NCI-H1694 treated with DMSO at 0.1 percent for 48 hours (cell line): ENCODE results near the gene SPINK13.
"Not testable (repeated sequence)": the region's sequence is repeated elsewhere in the genome, so short reads cannot be mapped to it uniquely, and the experiment has no call there.

Experiments used
- DNase-seq: peaks from one replicate; lab custom pipeline; 2025; lab: John Stamatoyannopoulos, UW

Gene SPINK13, protein sequence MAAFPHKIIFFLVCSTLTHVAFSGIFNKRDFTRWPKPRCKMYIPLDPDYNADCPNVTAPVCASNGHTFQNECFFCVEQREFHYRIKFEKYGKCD

DNA sequence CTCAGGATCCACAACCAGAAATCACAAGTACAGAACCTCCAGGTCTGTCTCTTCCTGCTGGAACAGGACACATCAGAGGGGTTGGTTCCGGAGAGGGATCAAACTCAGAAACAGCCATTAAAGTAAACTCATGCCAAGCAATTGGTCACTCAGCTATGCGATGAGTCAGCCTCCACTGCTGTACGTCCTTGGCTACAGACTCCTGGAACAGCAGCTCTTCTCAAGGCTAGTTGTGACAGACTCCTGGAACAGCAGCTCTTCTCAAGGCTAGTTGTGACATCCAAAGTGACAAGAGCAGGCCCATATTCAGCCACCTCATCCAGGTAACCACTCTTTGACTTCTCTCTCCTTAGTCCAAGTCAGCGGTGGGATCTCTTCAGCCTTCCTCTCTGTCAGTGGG lies at the start of gene SPINK13:
SPINK13 (plus strand) TSS at position 229 of the 400 bp plus-strand sequence. CDS start 1,279 bp downstream, outside the sequence.
- no peak for DNase-seq

DNA sequence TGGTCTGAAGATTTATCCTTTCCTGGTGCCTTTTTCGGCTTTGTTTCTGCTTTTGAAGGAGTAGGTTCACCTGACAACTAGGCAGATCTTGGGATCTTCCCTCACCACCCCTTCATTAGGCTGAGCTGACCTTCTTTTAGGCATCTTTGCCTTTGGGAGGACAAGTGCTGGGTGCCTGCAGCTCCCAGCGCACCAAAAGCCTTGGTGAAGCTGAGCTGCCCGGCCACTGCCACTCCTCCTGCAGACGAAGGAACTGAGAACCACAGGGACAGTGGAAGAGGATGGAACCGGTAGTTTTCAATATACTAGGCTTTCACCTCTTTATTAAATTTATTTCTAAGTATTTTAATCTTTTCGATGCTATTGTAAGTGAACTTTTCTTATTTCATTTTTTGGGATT lies 47.1 kb upstream of the SPINK13 start:
- DNase-seq: no peak

DNA sequence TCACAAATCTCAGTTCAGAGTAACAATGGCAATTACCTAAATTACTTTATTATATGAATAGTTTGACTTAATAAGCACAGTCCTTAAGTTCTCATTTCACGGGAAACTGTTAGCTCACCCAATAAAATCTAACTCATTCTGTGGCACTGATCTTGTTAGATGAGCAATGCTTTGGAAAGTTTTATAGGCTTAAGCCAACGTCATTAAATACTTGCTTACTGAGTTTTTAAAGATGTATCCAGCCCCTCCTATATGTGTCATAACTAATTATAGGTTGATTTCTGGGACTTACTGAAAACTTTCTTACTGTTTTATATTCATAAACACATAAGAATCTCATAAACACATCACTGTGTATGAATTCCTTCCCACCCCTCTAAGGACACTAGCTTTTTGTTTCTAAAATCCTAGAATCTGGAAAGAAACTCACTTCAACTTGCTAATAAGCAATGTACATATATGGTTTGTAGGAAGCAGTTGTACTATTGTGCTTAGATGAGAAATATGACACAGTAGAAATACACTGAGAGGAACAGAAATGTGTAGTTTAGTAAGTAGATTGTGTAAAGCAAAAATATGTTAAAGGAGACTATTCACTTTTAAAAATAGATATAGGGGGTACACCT lies 44.4 kb upstream of the SPINK13 start:
- DNase-seq: no peak

DNA sequence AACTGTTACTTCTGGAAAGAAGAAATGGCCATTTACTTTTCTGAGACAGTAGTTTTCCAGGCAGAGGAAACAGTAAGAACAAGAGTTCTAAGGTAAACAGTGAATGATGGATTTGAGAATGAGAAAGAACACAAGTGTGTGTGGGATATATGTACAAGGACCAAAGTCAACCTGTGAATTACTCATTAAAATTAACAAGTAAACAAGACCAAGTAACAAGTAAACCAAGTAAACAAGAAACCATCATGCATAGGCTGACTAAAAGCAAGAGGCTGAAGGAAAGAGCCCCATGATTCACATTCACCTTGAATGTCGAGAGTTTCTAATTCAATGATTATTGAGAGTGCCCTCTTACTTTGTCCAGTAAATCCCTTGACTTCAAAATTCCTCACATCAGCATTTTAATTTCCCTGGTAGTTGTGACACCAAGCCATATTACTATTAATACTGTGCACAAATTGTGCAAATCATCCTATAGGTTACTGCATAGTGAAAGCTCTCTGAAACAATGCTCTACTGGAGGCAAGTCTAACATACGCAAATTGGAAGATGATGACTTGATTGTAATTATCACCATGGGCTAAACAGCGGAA lies 40.1 kb upstream of the SPINK13 start:
- DNase-seq: no peak

DNA sequence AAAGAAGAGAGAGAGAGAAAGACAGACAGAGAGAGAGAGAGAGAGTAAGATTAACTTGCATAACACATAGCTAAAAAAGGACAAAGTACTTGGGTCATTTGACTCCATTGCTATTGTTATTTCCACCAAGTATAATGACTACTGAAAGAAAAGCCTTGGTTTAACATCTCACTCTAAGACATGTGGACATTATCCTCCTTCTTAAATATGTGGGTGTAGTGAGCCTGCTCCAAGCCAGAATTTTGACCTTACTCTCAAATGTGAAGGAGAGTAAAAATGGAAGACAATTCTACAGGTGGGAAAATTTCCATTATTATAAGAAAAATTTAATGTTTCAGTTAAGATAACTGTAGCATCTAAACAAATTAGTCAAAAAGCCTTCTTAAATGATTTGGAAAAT lies 38.8 kb upstream of the SPINK13 start:
- DNase-seq: no peak

DNA sequence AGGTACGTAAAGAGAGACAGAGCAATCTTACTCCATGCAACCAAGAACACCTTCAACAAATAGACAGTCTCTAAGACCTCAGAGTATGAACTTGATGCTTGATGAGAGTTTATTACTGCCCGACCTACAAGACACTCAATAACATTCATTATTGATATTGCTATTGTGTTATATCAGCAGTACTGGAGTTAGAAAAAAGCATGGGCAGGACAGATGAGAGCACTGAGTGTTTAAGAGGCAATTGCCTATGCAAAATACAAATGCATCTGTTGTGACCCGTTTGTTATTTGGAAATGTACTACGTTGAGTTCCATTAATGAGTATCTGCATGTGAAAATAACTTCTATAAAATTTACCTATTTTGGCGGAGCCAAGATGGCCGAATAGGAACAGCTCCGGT lies 38.4 kb upstream of the SPINK13 start:
- DNase-seq: no peak

DNA sequence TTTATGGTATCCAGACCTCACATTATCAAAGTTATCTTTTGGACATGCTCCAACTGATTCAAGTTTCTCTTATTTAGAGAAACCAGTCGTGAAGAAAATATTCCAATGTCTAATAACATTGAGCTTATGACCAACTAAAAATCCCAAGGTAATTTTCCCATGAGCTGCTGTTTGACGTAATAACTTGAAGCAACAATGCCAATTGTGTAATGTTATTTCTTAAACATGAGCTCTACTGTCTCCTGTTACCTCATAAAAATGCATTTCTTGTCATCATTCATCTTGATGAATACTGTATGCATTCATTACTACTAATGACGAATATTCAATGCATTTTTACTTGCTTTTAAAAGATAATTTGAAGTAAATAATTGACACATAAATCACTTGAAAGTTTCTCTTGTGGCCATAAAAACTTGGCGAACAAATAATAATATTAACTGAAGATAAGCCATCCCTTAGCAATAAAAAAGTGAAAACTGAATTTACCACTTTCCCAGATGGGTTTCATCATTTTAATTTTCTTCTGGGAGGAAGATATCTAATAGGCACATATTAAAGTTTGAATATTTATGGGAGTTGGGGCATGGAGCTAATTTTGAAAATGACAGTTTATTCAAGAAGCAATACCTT lies 30.7 kb upstream of the SPINK13 start:
- DNase-seq: no peak

DNA sequence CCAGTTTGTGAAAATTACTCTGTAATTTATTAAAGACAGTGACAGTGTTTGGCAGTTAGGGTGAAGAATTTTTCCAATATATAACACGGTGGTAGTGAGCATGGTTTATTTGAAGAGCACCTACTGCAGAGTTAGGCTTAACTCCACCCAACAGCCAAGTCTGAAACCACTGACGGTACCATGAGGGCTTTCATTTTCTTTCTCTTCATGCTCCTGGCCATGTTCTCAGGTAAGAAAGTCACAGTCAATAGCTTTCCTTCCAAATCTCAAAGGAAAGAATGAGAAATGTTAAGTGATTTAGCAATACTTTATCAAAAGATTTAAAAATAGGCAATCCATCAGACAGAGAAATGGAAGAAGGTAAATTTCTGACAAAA lies 30.2 kb upstream of the SPINK13 start, which contains the start of gene MARCOL:
MARCOL (plus strand) TSS at position 108 of the 377 bp plus-strand sequence; CDS start at position 181, 73 bp downstream.
- no peak for DNase-seq

DNA sequence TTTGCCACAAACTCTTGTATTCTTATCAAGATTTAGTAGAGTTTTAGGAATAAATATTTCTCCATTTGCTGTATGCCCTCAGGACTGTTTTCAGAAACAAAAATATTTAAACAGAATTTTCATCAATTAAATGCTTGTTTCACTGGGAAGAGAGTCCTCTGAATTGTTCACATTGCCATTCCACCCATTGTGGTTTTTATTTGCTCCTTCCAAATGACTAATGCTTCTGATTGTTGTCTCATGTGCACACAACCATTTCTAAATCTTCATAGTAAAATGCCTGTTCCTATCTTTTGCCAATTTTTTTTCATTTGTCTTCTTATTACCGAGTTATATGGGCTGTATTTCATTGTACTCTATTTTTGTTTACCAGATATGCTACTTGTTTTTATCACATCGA lies 19.7 kb upstream of the SPINK13 start:
- DNase-seq: no peak

DNA sequence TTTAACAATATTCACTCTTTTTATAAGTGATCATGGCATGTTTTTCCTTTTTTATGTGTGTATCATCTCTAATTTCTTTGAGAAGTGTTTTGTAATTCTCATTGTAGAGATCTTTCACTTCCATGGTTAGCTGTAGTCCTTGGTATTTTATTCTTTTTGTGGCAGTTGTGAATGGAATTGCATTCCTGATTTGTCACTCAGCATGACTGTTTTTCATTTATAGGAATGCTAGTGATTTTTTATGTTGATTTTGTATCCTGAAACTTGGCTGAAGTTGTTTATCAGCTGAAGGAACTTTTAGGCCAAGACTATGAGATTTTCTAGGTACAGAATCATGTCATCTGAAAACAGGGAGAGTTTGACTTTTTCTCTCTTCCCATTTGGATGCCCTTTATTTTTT lies 13.1 kb upstream of the SPINK13 start:
- DNase-seq: no peak

DNA sequence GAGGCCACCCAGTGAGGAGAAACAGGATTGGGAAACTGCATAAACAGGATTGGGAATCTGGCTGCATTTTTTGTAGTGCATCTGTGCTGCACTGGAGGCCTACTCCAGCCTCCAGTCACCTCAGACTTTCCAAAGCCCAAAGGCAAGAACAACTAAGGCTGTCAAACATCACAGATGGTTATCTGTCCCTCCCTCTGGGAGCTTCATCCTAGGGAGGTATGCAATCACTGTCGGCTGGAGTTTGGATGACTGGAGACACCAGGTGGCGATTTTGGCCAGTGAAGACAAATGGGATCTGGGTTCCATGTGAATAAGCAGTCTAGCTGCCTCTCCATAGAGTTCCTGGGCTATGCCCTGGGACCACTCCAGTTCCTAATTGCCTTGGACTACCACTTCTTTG lies 9.3 kb upstream of the SPINK13 start:
- no peak for DNase-seq

DNA sequence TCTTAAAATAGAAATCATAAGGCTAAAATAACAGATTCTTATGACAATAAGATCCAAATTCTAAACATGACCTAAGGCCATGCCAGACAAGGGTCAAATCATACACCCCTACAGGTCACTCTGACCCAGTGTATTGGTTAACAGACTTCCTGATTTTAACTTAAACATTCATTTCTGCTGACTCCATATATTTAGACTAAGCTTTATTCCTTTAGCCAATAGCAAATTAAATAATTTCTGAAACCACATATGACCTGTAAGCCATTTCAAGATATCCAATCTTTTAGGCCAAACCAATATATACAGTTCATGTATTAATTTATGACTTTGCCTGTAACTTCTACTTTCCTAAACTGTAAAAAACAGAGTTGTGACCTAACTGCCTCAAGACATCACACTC lies 7.4 kb upstream of the SPINK13 start:
- DNase-seq: no peak

DNA sequence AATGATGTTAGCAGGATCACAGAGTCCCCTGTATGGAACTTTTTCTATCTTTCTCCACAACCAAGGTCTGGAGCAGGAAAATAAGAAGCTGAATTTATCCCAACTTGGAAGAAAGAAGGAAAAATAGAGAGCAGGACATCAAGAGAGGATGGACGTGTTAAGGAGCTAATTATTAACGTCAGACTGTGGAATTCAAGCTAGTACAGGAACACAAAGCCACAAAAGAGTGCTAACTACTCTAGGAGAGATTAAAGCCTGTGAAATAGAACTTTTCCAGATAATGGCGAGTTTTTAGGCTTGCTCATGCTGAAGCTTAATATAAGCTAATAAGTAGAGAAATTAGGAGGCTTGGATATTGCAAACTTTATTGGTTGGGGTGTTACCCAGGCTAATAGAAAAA lies 632 bp upstream of the SPINK13 start:
- no peak for DNase-seq

DNA sequence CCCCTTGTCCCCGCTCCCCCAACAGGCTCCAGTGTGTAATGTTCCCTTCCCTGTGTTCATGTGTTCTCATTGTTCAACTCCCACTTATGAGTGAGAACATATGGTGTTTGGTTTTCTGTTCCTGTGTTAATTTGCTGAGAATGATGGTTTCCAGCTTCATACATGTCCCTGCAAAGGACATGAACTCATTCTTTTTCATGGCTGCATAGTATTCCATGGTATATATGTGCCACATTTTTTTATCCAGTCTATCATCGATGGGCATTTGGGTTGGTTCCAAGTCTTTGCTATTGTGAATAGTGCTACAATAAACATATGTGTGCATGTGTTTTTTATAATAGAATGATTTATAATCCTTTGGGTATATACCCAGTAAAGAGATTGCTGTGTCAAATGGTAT lies 6.5 kb downstream of the SPINK13 start:
- DNase-seq: not testable (repeated sequence)

DNA sequence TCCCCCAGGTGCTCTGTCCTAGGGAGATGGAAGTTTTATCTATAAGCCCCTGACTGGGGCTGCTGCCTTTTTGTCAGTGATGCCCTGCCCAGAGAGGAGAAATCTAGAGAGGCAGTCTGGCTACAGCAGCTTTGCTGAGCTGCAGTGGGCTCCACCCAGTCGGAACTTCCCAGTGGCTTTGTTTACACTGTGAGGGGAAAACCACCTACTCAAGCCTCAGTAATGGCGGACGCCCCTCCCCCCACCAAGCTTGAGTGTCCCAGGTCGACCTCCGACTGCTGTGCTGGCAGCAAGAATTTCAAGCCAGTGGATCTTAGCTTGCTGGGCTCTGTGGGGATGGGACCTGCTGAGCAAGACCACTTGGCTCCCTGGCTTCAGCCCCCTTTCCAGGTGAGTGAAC lies 12.3 kb downstream of the SPINK13 start:
- DNase-seq: not testable (repeated sequence)

DNA sequence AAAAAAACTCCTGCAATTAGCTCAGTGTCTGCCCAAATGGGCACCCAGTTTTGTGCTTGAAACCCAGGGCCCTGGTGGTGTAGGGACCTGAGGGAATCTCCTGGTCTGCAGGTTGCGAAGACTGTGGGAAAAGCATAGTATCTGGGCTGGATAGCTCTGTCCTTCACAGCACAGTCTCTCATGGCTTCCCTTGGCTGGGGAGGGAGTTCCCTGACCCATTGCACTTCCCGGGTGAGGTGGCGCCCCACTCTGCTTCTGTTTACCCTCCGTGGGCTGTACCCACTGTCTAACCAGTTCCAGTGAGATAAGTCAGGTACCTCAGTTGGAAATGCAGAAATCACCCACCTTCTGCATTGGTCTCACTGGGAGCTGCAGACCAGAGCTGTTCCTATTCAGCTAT lies 12.7 kb downstream of the SPINK13 start:
- DNase-seq: not testable (repeated sequence)

DNA sequence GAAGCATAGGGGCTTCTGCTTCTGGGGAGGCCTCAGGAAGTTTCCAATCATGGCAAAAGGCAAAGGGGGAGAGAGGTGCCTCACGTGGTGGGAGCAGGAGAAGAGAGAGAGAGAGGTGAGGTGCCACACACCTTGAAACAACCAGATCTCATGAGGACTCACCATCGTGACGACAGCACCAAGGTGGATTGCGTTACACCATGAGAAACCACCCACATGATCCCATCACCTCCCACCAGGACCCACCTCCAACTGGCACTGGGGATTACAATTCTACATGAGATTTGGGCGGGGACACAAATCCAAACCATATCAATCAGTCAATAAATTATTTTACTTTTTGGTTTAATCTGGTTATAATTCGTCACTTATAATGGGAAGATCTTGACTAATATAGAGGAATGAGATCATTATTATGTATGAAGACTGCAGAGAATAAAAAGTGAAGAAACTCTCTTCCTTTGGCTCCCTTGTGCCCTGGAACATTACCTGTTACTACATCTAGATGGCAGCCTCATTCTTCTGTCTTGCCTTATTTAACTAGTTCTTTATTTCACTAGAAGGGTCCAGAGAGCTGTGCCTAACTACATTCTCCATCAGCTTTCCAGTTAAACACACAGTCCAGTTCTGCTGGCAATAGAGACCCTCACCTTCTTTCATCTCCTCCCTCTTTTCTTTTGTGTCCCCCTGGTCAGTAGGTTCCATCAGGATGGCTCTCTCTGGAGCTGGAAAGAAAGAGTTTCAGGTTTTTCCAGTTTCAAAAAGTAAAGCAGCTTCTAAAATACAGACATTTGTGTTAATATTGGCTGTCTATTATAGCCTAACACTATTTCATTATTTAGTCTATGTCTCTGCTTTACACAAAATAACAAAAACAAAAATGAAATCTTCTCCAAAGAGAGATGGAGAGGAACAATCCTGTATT lies 21.9 kb downstream of the SPINK13 start:
- DNase-seq: peak; percentile 12

DNA sequence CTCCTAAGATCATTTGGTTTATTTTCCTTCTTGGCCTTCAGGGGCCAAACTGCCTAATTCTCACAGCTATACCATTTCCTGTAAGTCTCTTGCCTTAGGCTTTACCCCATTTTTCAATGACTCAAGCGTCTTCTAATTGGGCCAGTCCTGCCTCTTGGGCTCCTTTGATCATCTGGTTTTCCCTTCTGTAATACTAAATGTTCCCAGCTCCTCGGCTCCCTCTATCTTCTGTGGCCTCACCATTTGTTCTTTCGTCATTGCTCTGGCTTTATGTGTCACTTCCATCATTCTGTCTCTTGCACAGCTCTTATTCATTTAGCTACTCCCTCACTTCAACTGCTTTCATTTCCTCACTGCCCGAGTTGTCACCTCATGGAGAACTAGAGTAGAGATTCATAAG lies 29.1 kb downstream of the SPINK13 start:
- DNase-seq: no peak

DNA sequence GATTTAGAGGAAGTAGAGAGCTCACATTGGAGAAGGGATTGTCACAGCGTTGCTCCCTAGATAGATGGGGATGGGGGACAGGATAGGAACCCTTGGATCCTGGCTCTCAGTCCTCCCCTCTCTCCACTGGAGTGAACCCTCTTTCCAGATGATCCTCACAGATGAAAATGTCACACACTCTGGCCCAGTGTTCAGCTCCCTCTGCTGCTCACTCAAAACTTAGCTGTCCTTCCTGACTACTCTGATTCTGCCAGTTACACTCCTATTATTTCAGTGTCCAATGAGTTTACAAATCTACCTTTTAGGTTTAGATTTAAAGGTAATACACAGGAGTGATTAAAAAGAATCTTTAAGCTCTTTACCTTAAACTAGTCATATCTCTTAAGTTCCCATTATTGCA lies 37.9 kb downstream of the SPINK13 start:
- DNase-seq: no peak

DNA sequence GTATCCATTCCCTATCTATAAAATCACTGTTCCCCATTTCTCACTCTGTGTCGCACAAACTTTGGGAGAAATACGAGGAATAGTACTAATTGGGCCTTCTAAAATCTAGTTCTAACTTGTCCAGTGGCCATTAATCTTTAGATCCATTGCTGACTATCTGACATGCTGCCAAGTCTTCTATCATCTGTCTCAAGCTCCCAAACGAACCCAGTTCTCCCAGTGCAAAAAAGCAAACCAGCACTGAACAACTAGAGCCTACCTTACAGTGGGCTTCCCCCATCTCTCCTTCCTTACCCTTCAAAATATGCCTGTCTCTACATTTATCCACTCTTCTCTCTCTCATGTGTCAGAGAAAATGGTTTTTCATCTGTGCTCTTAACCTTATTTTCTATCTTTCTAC lies 40.4 kb downstream of the SPINK13 start:
- no peak for DNase-seq

DNA sequence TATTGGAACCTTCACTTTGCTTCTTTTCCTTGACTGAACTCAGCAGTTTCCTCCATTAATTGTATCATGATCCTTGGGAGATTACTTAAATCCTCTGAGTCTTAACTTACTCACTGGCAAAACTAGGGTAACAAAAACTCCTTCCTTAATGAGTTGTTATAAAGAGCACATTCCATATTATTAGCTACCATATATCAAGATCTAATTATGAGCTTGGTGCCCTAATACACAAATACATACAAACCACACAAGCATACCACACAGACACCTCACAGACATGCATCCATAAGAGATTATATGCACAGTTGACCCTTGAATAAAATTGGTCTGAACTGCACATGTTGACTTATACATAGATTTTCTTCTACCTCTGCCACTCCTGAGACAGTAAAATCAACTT lies 41.2 kb downstream of the SPINK13 start:
- DNase-seq: no peak

DNA sequence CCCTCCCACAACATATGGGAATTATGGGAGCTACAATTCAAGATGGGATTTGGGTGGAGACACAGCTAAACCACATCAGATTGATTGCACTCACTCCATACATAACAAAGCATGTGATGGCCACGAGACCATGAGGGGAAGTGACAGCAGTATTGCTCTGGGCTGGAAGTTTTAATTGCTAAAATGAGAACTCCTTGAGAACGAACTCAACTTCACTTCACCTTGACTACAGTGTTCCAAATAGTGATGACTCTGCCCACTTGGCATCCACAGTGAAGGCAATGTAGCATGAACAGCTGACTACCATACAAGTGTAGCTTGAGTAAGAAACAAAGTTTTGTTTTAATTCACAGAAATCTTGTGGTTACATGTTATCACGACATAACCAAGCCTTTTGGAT lies 42.9 kb downstream of the SPINK13 start:
- no peak for DNase-seq
